ENCODE results near the gene ABTB2.

Gene ABTB2

GRCh38 chr11:34341096-34341495 is 16.7 kb downstream of the ABTB2 start:
- no peak for DNase-seq

DNA sequence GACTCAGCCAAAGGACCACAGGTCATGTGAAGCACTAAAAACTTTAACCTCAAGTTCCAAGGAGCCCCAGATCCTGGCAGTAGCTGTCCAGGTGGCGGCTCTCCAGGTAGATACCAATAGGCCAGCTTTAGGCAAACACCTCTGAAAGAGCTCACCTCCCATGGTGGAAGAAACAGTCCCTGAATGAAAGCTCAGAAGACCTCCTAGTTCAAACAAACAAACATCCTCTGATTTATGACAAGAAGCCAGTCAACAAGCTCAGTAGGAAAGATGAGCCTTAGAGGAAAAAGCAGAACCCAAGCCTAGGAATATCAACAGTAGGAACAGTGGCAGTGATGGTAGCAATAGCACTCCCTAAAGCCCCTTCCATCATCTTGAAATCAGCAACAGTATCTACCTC is 17.2 kb downstream of the ABTB2 start:
- no peak for DNase-seq

DNA sequence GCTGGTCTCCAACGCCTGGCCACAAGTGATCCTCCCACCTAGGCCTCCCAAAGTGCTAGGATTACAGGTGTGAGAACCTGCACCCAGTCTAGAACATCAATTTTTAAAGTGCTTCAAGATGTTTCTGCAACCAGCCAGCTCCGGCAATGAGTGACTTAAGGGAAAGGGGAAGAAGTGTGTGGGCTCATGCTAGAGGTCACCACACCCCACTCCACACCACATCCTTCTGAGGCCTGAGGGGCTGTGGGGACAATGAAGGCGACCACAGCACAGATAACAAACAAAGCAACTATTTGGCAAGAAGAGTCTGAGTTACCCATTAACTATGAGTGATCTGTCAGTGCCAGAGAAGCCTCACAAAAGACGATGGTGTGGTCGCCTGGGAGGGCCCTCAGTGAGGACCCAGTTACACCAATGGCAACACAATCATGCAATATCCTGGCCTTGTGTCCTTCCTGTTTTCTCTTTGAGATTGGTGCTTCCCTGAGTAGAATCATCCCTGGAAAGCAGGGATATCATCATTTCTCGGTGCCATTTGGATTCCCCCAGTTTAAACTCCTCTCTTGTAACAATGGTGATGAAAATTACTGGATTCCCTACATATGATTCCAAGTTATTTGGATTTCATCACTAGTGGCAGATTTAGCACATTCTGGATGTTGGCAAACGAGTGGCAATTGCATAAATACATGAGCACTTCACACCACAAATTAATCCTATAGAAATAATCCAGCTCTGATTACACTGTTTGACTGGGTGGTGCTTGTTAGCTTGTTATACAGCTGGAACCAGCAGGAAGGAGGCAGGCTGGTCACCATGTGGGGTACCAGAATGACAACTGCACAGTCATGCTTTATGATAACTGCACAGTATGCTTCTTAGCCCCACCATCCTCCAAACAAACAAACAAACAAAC is 18.4 kb downstream of the ABTB2 start:
- DNase-seq, result peak; percentile 66

GRCh38 chr11:34337016-34337415 is 20.8 kb downstream of the ABTB2 start:
- no peak for DNase-seq

- DNase-seq, result no peak
Observed at GRCh38 chr11:34335801-34336200, 22.0 kb downstream of the ABTB2 start.

- peak; percentile 35 for DNase-seq
Observed at GRCh38 chr11:34335331-34335730, 22.5 kb downstream of the ABTB2 start.

GRCh38 chr11:34333787-34334186 is 24.0 kb downstream of the ABTB2 start:
- DNase-seq, result no peak

DNA sequence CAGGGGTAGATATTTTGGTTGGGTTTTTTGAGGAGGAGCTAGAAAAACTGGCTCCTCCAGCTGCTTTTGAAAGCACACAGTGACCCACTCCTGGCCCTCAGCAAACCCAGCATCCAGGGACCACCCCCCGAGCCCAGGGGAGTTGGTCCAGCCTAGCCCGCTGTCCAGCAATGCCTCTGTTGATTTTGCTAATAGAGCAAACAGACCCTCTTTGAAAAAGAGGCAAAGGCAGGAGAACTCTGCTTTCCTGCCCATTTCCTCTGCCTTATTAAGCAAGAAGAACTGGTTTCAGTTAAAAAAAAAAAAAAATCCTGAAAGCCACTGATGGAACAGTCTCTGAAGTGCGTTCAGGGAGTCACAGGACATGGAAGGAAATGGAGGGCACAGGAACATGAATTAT is 25.3 kb downstream of the ABTB2 start:
- DNase-seq, result peak; percentile 20

GRCh38 chr11:34331736-34332135 is 26.1 kb downstream of the ABTB2 start:
- DNase-seq, result no peak

- DNase-seq, result no peak
Observed at GRCh38 chr11:34331329-34331728, 26.5 kb downstream of the ABTB2 start.

GRCh38 chr11:34330653-34331052 is 27.2 kb downstream of the ABTB2 start:
- no peak for DNase-seq

- no peak for DNase-seq
Observed at GRCh38 chr11:34329876-34330275, 27.9 kb downstream of the ABTB2 start.

- DNase-seq, result no peak
Observed at GRCh38 chr11:34328632-34328910, 29.2 kb downstream of the ABTB2 start.

DNA sequence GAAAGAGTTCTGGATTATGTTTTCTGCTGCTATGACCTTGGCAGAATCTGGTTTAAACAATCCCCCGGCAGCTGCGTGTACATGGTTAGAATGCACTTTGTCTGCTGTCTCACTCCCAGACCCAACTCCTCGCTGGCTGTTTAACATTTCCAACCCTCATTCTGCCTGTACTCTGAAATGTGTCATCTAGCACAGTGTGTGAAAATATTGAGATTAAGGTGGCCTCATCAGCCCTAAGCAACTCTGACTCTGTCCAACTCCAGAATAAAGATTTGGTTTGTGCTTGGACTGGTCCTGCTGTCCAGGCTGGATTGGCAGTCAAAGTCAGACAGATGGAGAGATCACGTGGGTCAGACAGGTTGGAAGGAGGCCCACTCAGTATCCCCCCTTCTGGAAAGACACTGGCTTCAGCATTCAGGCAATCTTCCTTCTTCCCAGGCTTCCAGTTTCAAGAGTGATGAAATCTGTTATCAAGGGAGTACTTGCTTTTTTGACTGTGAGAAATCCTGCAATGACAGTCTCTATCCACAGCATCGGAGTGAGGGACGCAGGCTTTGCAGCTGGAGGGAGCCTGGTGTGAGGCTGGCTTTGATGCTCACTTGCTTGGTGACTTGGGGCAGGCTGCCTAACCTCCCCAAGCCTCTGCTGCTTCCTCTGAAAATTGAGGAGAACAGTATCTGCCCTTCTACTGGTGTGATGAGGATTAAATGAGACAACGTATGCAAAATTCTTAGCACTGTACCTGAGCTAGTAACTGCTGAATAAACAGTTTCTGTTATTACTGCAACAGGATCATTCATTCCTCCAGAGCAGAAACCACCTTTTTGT is 29.8 kb downstream of the ABTB2 start:
- no peak for DNase-seq

GRCh38 chr11:34324466-34324865 is 33.3 kb downstream of the ABTB2 start:
- DNase-seq, result no peak

DNA sequence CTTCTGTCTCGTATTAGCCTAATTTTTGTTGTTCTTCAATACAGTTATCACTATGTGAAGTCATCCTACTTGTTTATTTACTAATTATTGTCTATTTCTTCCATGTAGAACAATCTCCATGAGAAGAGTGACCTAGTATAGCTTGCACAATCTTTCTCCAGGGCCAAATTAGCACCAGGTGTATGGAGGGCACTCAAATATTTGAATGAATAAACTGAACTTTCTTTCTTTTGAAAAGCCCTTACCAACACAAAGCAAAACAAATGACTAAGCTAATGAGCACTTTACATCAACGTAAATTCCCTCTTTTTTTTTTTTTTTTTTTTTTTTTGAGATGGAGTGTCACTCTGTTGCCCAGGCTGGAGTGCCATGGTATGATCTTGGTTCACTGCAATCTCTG is 34.2 kb downstream of the ABTB2 start:
- DNase-seq, result no peak

DNA sequence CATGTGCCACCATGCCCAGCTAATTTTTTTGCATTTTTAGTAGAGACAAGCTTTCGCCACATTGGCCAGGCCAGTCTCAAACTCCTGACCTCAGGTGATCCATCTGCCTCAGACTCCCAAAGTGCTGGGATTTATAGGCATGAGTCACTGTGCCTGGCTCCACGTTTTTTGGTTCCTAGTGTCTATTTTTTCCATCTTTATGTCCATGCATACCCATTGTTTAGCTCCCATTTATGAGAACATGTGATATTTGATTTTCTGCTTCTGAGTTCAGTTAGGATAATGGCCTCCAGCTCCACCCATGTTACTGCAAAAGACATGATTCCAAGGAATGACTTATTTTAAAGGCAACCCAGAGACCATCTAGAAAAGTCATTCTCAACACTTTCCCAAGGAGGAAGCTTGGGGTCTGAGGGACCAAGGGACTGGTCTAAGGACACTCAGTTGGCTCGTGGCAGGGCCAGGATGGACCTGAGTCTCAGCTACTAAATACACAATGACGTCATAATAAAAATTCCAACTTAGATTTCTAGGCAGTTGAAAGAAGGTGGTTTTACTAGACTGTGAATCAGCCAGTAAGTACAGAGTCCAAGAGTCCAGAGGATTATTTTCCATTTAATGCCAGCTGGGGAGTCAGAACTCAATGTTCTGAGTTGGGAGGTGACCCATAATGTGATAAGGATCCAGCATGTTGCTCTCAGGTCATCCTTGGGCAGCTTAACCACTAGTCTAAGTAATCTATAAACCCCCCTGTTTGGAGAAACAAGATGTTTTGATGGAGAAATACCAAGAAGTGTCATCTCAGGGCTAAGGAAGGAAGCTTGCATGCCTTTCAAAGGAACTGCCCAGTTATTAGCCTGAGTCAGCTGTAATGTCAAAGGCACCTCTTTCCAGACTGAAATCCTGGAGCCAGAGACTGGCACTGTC is 39.4 kb downstream of the ABTB2 start:
- peak; percentile 49 for DNase-seq

DNA sequence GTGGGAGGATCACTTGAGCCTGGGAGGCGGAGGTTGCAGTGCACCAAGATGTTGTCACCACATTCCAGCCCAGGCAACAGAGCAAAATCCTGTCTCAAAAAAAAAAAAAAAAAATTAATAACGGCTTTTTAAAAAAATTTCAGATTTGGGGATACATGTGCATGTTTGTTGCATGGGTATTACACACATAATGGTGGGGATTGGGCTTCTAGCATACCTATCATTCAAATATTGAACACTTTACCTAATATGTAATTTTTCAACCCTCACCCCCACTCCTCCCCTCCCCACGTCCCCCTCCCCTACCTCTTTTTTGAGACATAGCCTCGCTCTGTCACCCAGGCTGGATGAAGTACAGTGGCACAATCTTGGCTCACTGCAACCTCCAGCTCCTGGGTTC is 40.1 kb downstream of the ABTB2 start:
- DNase-seq, result no peak

GRCh38 chr11:34317036-34317360 is 40.8 kb downstream of the ABTB2 start:
- DNase-seq, result no peak

DNA sequence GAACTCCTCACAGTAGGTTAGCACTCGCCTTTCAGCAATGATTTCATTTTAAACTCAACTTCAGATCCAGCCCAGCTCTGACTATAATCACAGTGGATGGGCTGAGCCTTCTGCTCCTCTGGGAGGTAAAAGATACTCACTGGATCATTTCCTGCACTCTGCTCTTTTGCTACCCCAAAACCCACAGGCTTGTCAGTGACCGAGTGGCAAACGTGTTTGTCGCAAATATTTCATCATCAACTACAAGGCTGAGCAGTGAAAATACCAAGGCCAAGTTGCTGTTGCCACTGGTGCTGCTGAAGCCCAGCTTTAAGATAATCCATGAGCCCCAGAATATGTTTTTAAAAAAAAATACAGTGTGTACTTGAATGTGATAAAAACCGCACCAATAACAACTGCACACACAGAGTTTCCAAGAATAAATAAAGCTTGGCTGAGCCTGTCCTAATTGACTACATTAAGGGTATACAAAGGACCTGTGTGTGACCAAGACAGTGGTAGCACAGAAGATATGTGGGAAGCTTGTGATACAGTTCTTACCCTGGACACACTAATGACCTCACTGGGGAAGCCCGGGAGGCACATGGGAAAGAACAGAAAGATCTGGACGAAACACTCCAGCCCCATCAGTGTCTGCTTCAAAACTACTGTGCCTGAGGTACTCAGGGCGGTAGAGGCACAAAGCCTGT is 41.3 kb downstream of the ABTB2 start:
- DNase-seq, result peak; percentile 81

DNA sequence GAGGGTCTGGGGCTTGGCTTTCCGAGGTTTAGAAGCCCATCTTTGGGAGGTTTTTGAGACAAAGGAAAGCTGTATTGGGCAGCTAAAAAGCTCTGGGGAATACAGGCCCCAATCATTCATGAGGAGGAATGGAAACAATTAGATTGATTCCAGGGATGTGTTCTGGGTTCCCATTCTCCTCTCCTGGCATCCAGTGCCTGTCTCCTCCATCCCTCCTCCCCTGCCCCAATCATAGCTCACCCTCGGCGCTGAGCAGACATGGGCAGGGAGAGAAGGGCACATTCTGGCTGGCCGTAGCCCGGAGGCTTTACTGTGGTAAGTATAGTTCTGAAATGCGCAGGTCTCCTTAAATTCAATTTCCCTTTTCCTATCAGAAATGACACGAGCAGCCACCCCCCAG is 42.4 kb downstream of the ABTB2 start:
- no peak for DNase-seq

- no peak for DNase-seq
Observed at GRCh38 chr11:34314936-34315335, 42.9 kb downstream of the ABTB2 start.

- no peak for DNase-seq
Observed at GRCh38 chr11:34314176-34314575, 43.6 kb downstream of the ABTB2 start.
